HG03354 (cell line): ENCODE measurements around the gene SP140L.
A peak's percentile ranks its signal among the peaks of the same experiment; 100 is the strongest.
"Not testable (repeated sequence)": the region's sequence is repeated elsewhere in the genome, so short reads cannot be mapped to it uniquely, and the experiment has no call there.

Experiments
- ATAC-seq: cut with Tn5 transposase; IDR thresholded peaks from one replicate; pipeline ENCODE4 v1.9.1; 2021; ENCODE audit warnings: mild to moderate bottlenecking; ENCODE audit not compliant: unreplicated experiment, poor library complexity, severe bottlenecking

Gene SP140L

GRCh38 chr2:230322561-230323384, 4.2 kb upstream of the SP140L start:
- ATAC-seq: no peak

GRCh38 chr2:230323385-230324106, 3.4 kb upstream of the SP140L start:
- no peak for ATAC-seq

DNA sequence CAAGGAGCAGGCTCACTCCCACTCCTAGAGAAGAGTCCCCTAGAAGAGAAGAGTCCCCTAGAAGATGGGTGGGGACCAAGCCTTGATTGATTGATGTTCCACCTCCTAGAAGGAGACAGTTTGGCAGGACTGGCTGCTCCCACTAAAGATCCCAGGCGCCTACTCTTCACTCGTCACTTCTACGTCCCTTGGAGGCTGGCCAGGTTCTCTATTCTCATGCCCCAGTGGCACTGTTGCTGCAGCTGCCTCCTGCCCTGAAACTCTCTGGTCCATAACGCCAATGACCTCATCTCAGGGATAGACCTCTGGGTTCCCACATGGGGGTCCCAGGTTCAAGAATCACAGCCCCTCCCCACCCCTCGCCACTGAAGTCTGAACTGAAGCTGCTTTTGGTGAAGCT, 2.5 kb upstream of the SP140L start:
- ATAC-seq: no peak

GRCh38 chr2:230325316-230326243, 1.4 kb upstream of the SP140L start:
- no peak for ATAC-seq

DNA sequence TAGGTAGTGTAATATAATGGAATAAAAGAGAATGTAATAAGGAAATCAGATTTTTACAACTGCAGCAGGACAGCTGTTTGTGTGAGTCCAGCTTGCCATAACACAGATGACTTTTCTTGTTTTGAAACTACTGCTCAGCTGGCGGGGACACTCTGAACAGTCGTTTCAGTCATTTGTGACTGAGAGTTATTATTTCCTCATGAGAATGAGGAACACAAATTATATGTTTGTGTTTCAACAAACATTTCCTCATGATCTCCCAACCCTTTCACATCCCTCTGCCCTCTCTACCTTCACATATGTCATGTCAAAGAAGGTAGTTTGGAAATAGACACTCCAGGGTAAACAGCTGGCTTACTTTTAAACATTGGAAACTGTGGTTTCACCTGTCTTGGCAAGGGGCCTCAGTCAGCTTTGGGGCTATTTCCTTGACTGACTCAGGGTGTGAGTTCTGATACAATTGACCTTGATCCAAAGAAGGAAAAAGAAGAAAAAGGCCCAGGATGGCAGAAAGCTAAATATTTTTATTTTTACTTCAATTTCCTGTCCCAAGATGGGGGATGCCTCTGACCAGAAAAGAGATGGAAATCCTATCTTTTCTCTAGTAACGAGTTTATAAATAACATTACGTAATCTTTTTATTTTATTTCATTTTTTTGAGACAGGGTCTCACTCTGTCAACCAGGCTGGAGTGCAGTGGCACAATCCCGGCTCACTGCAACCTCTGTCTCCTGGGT, 593 bp downstream of the SP140L start:
- ATAC-seq: peak; percentile 82

DNA sequence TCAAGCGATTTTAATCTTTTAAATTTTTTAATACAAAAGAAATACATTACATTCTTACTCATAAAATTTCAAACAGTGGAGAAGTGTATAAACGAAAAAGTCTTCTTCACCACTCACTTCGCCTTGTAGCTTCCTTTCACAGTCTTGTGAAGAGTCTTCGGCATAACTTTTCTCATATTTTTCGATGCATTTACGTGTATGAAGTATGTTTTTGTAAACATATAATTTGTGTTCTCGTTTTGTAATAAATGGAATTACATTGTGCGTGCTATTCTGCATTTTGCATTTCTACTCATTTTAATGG, 1.1 kb downstream of the SP140L start:
- ATAC-seq: no peak

DNA sequence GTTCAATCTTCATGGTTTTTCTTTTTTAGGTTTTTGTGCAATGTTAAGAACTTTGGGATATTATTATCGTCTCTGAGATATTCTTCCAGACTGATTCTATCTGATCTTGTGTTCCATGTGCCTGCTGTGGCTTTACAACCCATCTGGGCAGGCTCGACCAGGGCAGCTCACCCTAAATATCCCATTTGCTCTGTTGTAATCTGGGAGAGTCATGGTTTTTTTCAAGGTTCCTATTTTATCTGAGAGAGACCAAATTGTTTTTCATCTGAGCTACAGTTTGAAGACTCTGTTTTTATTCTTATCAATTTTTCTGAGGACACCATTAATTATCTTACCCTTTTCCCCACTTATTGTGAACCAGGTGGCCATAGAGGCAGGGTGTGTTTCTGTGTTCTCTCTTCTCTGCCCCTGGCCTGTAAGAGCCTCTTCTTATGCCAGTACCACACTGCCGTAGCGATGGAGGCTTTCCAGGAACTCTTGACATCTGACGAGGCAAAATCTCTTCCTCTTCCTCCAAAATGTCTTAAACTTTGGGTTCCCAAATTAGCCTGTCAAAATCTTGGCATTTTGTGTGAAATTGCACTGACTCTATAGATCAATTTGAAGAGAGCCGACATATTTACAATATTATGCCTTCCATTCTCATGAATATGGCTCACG, 3.1 kb downstream of the SP140L start:
- ATAC-seq: no peak

- no peak for ATAC-seq
Observed at GRCh38 chr2:230330725-230331124, 3.7 kb downstream of the SP140L start.

DNA sequence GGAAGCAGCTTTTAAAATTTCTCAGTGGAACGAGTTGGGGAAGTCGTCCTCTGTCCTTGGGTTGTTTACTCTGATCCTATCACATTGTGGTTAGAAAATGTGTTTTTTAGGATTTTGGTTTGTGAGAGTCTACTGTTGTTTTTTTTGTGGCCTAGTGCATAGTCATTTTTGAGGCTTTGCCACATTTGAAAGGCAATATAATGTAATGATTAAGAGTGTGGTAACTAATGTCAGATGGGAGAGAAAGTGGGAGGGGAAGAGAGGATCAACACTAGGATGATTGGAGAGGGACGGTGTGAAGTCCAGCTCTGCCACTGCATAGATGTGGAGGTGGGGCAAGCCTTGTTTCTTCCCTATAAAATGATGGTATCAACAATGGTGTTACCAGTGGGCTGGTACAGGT, 8.5 kb downstream of the SP140L start:
- ATAC-seq: no peak

GRCh38 chr2:230335864-230336506, 9.0 kb downstream of the SP140L start:
- no peak for ATAC-seq

DNA sequence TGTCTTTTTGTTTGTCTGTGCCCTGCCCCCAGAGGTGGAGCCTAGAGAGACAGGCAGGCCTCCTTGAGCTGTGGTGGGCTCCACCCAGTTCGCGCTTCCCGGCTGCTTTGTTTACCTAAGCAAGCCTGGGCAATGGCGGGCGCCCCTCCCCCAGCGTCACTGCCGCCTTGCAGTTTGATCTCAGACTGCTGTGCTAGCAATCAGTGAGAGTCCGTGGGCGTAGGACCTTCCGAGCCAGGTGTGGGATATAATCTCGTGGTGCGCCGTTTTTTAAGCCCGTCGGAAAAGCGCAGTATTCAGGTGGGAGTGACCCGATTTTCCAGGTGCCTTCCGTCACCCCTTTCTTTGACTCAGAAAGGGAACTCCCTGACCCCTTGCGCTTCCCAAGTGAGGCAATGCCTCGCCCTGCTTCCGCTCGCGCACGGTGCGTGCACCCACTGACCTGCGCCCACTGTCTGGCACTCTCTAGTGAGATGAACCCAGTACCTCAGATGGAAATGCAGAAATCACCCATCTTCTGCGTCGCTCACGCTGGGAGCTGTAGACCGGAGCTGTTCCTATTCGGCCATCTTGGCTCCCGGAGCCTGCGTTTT, 15.0 kb downstream of the SP140L start:
- not testable (repeated sequence) for ATAC-seq

DNA sequence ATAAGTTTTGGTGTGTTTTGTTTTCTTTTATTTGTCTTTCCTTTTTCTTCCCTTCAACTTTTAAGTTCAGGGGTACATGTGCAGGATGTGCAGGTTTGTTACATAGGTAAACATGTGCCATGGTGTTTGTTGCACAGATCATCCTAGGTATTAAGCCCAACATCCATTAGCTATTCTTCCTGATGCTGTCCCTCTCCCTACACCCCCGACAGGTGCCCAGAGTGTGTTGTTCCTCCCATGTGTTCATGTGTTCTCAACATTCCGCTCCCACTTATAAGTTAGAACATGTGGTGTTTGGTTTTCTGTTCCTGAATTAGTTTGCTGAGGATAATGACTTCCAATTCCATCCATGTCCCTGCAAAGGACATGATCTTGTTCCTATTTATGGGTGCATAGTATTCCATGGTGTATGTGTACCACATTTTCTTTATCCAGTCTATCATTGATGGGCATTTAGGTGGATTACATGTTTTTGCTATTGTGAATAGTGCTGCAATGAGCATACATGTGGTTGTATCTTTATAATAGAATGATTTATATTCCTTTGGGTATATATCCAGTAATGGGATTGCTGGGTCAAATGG, 16.1 kb downstream of the SP140L start:
- ATAC-seq: not testable (repeated sequence)

DNA sequence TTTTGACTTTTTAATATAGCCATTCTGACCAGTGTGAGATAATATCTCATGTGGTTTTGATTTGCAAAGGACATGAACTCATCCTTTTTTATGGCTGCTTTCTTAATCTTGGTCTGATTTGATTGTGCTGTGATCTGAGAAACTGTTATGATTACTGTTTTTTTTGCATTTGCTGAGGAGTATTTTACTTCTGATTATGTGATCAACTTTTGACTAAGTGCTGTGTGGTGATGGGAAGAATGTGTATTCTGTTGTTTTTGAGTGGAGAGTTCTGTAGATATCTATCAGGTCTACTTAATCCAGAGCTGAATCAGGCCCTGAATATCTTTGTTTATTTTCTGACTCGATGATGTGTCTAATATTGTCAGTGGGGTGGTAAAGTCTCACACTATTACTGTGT, 16.8 kb downstream of the SP140L start:
- ATAC-seq: no peak

DNA sequence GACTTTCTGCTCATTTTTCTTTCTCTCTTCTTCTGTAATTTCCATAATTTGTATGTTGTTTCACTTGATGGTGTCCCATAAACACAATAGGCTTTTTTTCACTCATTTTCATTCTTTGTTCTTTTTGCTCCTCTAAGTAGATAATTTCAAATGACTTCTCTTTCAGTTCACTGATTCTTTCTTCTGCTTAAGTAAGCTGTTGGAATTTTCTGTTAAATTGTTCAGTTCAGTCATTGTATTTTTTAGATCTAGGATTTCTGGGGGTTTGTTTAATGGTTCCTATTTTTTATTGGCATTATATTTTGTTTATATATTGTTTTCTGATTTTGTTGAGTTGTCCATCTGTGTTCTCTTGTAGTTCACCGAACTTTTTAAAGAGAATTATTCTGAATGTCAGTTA, 19.5 kb downstream of the SP140L start:
- no peak for ATAC-seq

GRCh38 chr2:230346921-230347533, 20.0 kb downstream of the SP140L start:
- ATAC-seq: no peak

- peak; percentile 77 for ATAC-seq
Observed at GRCh38 chr2:230347659-230348305, 20.8 kb downstream of the SP140L start.

DNA sequence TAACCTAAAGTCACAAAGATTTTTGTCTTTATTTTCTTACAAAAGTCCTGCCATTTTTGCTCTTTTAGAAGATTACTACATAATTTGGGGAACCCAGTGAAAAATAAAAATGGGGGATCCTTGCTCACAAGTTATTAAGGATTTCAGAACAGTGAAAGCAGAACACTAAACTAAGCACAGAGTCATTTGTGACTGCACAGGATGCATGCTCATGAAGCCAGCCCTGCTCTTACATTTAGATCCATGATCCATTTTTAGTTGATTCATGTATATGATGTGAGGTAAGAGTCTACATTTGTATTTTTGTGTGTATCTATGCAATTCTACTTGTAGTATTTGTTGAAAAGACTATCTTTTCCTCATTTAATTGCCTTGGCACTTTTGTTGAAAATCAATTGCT, 21.8 kb downstream of the SP140L start:
- ATAC-seq: no peak
